Bronchial epithelial cell (primary cell): ENCODE measurements around the gene ACE. TPM values are rescaled to one million over a fixed set of nuclear protein-coding genes. Genes with fewer than 3 reads are reported as not detected.

Experiments used
- DNase-seq: peaks from one replicate; pipeline ENCODE4 v3.0.0-alpha.2; 2010; ENCODE audit warnings: low read depth
- FAIRE-seq: peaks from 2 replicates; lab custom pipeline; 2011; peaks lifted over from hg19 to GRCh38; lab: Jason Lieb, UNC
- H3K27me3 ChIP-seq: 2 replicates; pipeline ENCODE4 v1.5.1; 2011; ENCODE audit warnings: low read length; ENCODE audit not compliant: control insufficient read depth, insufficient read depth
- H3K36me3 ChIP-seq: 2 replicates; pipeline ENCODE4 v1.5.1; 2011; ENCODE audit warnings: low read length; ENCODE audit not compliant: control insufficient read depth, insufficient read depth
- H3K4me3 ChIP-seq: 2 replicates; pipeline ENCODE4 v1.5.1; 2011; ENCODE audit warnings: mild to moderate bottlenecking, low read depth, low read length, control low read depth
- total RNA-seq: library from RNA; depleted of rRNA; stranded (reverse); fragments of >200 nt; gene quantifications from 2 replicates; pipeline ENCODE4 v1.2.1, GENCODE V29; 2014
- TF ChIP-seq, protein P1 (sequence below): IDR thresholded peaks from 2 replicates; pipeline ENCODE4 v1.5.1; 2011; ENCODE audit warnings: mild to moderate bottlenecking, moderate library complexity, low read length, control low read depth, inconsistent platforms; ENCODE audit not compliant: insufficient read depth, severe bottlenecking

The ACE gene
- total RNA-seq, 1 donor from 2014 or later = not detected

DNA sequence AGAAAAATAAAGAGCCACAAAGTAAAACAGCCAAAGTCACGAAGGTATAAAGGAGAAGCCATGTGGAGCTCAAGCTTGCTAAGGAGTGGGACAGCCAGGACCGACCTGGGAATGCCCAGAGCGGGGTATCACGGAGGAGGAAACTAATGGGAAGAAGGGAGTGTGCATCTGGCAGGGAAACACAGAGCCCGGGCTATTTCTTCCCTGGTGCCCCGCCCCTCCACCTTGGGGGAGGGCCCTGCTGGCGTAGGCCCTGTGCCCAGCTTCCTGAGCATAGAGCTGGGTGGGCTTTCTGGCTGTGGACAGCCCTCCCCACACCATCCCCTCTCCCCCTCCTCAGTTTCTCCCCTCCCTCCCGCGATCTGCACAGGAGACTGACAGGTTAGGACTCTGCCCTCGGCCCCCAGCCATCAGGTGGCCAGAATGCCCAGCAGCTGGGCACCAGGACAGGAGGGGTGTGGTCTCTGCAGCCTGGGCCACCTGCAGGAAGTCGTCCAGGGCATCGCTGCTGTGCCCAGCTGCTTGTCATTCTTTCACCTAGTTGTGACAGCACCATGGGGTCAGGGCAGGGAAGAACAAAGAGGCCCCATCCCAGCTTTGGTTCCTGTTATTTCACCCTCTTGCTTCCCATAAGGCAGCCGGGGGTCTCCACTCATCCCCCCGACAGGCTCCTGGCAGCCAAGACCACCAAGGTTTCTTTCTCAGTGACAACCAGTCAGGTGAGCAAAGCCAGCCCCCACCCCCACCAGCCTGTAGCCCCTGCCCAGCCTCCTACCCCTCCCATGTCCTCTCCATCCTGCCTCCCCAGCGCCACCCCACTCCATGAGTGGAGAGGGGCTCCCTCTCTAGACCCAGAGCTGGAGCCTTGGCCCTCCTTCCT lies 66.3 kb downstream of the ACE start:
- Histone ChIP-seq H3K27me3 (peaks cover 11% of the 10 kb centered on the region), H3K4me3 (no peak overlapping the region), H3K36me3 (no peaks in the 10 kb centered on the region)
- no peak for FAIRE-seq
- TF ChIP-seq, protein P1, sequence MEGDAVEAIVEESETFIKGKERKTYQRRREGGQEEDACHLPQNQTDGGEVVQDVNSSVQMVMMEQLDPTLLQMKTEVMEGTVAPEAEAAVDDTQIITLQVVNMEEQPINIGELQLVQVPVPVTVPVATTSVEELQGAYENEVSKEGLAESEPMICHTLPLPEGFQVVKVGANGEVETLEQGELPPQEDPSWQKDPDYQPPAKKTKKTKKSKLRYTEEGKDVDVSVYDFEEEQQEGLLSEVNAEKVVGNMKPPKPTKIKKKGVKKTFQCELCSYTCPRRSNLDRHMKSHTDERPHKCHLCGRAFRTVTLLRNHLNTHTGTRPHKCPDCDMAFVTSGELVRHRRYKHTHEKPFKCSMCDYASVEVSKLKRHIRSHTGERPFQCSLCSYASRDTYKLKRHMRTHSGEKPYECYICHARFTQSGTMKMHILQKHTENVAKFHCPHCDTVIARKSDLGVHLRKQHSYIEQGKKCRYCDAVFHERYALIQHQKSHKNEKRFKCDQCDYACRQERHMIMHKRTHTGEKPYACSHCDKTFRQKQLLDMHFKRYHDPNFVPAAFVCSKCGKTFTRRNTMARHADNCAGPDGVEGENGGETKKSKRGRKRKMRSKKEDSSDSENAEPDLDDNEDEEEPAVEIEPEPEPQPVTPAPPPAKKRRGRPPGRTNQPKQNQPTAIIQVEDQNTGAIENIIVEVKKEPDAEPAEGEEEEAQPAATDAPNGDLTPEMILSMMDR = no peak
- DNase-seq = no peak

DNA sequence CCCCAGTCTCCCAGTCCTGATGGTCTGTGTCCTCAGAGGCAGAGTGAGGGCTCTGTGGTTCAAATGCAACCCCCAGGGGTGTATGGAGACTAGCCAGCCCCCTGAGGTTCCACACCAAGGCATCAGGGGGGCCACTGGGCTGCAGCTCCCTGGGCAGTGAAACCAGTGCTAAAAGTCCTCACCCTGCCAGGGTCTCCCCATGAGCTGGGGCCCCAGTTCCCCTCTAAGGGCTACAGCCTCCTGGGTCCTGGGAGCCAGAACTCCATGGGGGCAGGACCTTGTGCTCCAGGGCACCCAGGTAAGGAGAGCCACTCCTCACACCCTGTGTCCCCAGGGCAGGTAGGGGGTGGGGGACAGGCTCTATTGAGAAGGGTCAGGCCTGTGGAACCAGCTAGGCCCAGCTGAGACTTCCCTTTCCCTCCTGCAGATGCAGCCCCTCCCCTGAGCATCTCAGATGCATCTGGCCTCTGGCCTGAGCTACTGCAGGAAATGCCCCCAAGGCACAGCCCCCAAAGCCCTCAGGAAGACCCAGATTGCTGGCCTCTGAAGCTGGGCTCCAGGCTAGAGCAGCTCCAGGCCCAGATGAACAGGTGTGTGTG lies 67.1 kb downstream of the ACE start:
- no peak for DNase-seq
- H3K27me3 ChIP-seq = peaks cover 5% of the 10 kb centered on the region
- FAIRE-seq = no peak

DNA sequence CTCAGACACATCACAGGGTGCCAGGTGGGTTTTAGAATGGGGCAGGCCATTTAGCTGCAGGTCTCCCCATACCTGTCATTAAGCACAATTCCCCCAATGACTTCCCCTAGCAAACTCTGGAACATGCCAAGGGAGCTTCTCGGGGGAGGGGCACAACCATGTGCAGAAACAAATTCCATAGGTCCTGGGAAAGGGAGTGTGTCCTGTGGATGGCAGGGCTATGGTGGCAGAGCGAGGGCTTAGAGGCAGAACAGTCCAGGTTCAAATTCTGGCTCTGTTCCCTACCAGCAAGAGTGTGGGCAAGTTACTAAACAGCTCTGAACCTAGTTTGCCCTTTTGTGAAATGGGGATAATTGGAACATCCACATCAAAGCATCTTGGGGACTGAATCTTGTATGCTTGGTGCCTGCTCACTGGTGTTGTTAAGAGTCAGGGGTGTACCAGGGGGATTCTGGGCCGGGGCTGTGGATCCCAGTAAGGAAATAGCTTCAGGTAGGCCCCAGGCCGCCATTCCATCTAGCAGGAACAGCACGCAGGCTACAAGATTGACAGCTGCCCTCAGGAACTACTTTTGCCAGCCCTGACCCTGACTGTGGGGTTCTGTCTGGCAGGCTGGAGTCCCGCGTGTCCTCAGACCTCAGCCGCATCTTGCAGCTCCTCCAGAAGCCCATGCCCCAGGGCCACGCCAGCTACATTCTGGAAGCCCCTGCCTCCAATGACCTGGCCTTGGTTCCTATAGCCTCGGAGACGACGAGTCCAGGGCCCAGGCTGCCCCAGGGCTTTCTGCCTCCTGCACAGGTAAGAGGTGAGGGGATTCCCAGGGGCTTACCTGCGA lies 67.8 kb downstream of the ACE start:
- H3K36me3 ChIP-seq = no peaks in the 10 kb centered on the region
- DNase-seq (no peak), FAIRE-seq (no peak)
- TF ChIP-seq, protein P1 = no peak
- no peak overlapping the region for H3K4me3 ChIP-seq
- H3K27me3 ChIP-seq = peaks cover under 1% of the 10 kb centered on the region

More for the DNA sequence above, 67.1 kb downstream of the ACE start:
- TF ChIP-seq, protein P1 = no peak
- Histone ChIP-seq H3K4me3 (no peak overlapping the region), H3K36me3 (no peaks in the 10 kb centered on the region)

DNA sequence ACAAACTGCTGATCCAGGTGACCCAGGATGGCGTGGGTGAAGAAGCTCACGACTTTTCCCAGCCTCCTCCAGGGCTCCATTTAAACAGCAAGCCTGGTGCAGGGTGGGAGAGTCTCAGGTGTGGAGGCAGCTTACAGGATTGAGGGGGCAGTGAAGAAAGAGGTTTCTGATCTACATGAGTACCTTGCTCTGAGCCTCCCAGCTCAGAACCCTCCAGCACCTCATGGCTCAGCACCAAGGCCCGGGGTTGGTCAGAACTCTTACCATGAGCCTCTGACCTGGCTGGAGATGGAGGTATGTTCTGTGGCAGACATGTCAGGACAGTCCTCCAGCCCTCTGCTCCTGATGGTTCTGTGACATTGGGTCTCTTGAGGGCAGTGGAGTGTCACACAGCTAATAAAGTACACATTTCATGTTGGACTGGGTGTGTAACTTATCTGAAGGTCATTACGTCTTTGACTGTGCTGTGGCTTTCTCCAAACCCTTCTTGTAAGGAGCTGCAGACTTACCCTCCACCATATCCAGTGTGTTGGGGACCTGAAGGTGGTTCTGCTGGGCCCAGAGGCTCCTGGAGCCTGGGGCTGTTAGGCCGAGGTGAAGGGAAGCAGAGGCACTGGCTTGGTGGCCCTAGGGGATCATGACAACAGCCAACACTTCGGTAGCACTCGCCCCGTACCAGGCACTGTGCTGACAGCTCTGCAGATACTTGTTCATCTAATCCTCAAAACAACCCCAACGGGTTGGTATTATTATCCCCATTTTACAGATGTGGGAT lies 69.6 kb downstream of the ACE start:
- TF ChIP-seq, protein P1 = no peak
- DNase-seq (no peak), FAIRE-seq (no peak)
- Histone ChIP-seq H3K4me3 (no peak overlapping the region), H3K27me3 (no peaks in the 10 kb centered on the region), H3K36me3 (no peaks in the 10 kb centered on the region)

DNA sequence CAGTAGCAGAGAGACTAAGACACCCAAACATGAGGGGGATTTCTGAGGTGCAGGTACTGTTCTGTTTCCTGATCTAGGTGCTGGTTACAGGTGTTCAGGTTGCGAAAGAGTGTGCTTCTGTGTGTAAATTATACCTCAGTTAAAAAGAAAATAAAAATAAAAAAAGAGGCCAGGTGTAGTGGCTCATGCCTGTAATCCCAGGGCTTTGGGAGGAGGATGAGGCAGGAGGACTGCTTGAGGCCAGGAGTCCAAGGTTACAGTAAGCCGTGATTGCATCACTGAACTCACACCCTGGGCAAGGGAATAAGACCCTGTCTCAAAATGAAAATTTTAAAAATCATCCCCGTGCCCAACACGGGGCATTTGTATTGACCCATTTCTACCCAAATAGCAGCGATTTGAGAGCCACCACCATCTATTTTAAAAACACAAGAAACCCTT lies 70.2 kb downstream of the ACE start:
- Histone ChIP-seq H3K36me3 (no peaks in the 10 kb centered on the region), H3K4me3 (no peak overlapping the region), H3K27me3 (no peaks in the 10 kb centered on the region)
- TF ChIP-seq, protein P1 = no peak
- DNase-seq (no peak), FAIRE-seq (no peak)
